OCI-LY3 (cell line): ENCODE results near the gene NDUFA13.

Source experiments
- H2AFZ ChIP-seq: fragments of 200-600, 300-600 bp; shearing (Covaris generic); 2 replicates; pipeline ENCODE4 v1.6.0; 2014; ENCODE audit warnings: antibody characterized with exemption, low read depth, low read length
- H3K27ac ChIP-seq: fragments of 200-600, 300-600 bp; sonication (generic); 2 replicates; pipeline ENCODE4 v1.5.1; 2014; ENCODE audit warnings: mild to moderate bottlenecking, low read length, moderate library complexity, mixed read lengths
- H3K27me3 ChIP-seq: fragments of 200-600, 300-600 bp; sonication (generic); 2 replicates; pipeline ENCODE4 v1.6.1; 2014; ENCODE audit warnings: low read depth, low read length, mixed read lengths
- H3K36me3 ChIP-seq: fragments of 200-600, 300-600 bp; sonication (generic); replicated peaks from 2 replicates; pipeline ENCODE3; 2014; ENCODE audit warnings: low read depth, low read length, mixed read lengths
- H3K4me1 ChIP-seq: fragments of 300-600, 200-600 bp; sonication (generic); 2 replicates; pipeline ENCODE4 v1.6.1; 2014; ENCODE audit warnings: low read length, mixed read lengths
- H3K4me2 ChIP-seq: fragments of 200-600, 300-600 bp; sonication (generic); 2 replicates; pipeline ENCODE4 v1.6.1; 2014; ENCODE audit warnings: low read length, mixed read lengths
- H3K4me3 ChIP-seq: fragments of 300-600, 200-600 bp; sonication (generic); 2 replicates; pipeline ENCODE4 v1.5.1; 2014; ENCODE audit warnings: antibody characterized with exemption, mild to moderate bottlenecking, low read length, moderate library complexity
- H3K79me2 ChIP-seq: fragments of 300-600, 200-600 bp; shearing (Covaris generic); 2 replicates; pipeline ENCODE4 v1.6.1; 2014; ENCODE audit warnings: mild to moderate bottlenecking, low read length, mixed read lengths
- H3K9ac ChIP-seq: fragments of 300-600, 200-600 bp; shearing (Covaris generic); 2 replicates; pipeline ENCODE4 v1.6.0; 2014; ENCODE audit warnings: mild to moderate bottlenecking, low read length, moderate library complexity
- H3K9me3 ChIP-seq: fragments of 200-600, 300-600 bp; shearing (Covaris generic); 2 replicates; pipeline ENCODE4 v1.6.1; 2014; ENCODE audit warnings: low read length, mixed read lengths; ENCODE audit not compliant: insufficient read depth
- H4K20me1 ChIP-seq: fragments of 200-600, 300-600 bp; sonication (generic); 2 replicates; pipeline ENCODE4 v1.6.1; 2016; ENCODE audit warnings: low read length, mixed read lengths; ENCODE audit not compliant: insufficient read depth
- EZH2phosphoT487 ChIP-seq: fragments of 200-600 bp; shearing (Covaris generic); IDR thresholded peaks from 2 replicates; pipeline ENCODE4 v1.6.1; 2018; ENCODE audit warnings: antibody characterized with exemption, mixed run types, low read depth
- TF ChIP-seq, protein P1 (sequence below): fragments of 200-600, 300-600 bp; sonication (generic); IDR thresholded peaks from 2 replicates; pipeline ENCODE4 v1.5.1; 2014; ENCODE audit warnings: antibody characterized with exemption, low read length, low read depth

NDUFA13 gene

DNA sequence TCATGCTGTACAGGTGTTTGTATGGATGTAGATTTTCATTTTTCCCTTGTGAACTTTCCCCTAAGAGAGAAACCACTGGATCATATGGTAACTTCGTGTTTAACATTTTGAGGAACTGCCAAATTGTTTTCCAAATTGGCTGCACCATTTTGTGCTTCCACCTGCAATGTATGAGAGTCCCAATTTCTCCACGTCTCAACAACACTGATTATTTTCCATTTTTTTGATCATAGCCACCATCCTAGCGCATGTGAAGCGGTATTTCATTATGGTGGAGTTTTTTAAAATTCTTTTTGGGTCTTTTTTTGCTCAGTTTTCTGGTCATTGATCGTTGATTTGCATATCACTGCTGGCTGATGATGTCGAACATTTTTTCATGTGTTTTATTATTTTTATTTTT, 5.0 kb downstream of the NDUFA13 start:
- Histone ChIP-seq H4K20me1 (peaks cover 3% of the 10 kb centered on the region; the same call in 1 of the 2 replicates), H3K4me3 (no peak overlapping the region), H3K27ac (no peak overlapping the region), H3K4me2 (no peak overlapping the region), H3K4me1 (peaks cover 9% of the 10 kb centered on the region), H2AFZ (no peak overlapping the region), H3K79me2 (peaks cover 84% of the 10 kb centered on the region), H3K9me3 (no peaks in the 10 kb centered on the region), H3K36me3 (peaks cover 28% of the 10 kb centered on the region), H3K27me3 (no peaks in the 10 kb centered on the region), H3K9ac (no peak overlapping the region)
- TF ChIP-seq, protein P1, sequence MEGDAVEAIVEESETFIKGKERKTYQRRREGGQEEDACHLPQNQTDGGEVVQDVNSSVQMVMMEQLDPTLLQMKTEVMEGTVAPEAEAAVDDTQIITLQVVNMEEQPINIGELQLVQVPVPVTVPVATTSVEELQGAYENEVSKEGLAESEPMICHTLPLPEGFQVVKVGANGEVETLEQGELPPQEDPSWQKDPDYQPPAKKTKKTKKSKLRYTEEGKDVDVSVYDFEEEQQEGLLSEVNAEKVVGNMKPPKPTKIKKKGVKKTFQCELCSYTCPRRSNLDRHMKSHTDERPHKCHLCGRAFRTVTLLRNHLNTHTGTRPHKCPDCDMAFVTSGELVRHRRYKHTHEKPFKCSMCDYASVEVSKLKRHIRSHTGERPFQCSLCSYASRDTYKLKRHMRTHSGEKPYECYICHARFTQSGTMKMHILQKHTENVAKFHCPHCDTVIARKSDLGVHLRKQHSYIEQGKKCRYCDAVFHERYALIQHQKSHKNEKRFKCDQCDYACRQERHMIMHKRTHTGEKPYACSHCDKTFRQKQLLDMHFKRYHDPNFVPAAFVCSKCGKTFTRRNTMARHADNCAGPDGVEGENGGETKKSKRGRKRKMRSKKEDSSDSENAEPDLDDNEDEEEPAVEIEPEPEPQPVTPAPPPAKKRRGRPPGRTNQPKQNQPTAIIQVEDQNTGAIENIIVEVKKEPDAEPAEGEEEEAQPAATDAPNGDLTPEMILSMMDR: no peak
- TF ChIP-seq EZH2phosphoT487: no peak

DNA sequence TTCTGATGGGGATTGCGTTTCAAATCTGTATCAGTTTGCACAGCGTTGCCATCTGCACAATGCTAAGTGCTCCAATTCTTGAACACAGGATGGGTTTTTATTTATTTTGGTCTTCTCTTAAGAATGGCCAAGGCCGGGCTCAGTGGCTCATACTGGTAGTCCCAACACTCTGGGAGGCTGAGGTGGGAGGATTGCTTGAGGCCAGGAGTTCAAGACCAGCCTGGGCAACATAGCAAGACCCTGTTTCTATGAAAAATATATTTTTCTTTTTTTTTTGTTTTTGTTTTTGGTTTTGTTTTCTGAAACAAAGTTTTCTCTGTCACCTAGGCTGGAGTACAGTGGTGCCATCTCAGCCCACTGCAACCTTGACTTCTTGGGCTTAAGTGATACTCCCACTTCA, 7.2 kb downstream of the NDUFA13 start:
- no peak for TF ChIP-seq EZH2phosphoT487
- TF ChIP-seq, protein P1: no peak
- Histone ChIP-seq H3K9me3 (no peaks in the 10 kb centered on the region), H3K79me2 (peaks cover 64% of the 10 kb centered on the region), H3K36me3 (peaks cover 32% of the 10 kb centered on the region), H2AFZ (no peak overlapping the region), H4K20me1 (peaks cover 3% of the 10 kb centered on the region; the same call in 1 of the 2 replicates), H3K9ac (no peak overlapping the region), H3K4me1 (no peaks in the 10 kb centered on the region), H3K27me3 (no peaks in the 10 kb centered on the region), H3K4me2 (no peak overlapping the region), H3K27ac (no peak overlapping the region), H3K4me3 (no peak overlapping the region)

DNA sequence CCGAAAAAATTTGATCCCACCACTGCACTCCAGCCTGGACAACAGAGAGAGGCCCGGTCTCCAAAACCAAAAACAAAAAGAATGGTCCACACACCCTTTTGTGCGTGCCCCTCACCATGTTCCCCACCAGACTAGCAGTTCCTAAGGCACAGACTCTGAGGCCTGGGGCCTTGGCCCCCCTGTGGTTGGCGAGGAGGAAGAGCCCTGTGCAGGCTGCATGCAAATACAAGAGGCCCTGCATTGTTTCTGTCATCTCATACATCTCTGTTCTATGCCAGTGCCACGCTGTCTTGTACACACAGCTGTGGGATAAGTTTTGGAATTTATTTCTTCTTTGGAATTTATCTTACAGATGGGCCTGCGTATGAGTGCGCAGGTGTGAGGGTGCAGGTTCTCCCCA, 8.0 kb downstream of the NDUFA13 start:
- Histone ChIP-seq H3K4me3 (no peak overlapping the region), H2AFZ (no peak overlapping the region), H3K79me2 (peaks cover 59% of the 10 kb centered on the region), H3K9ac (no peak overlapping the region), H4K20me1 (peaks cover 3% of the 10 kb centered on the region; the same call in 1 of the 2 replicates), H3K4me2 (no peak overlapping the region), H3K9me3 (no peaks in the 10 kb centered on the region), H3K4me1 (no peaks in the 10 kb centered on the region), H3K27ac (no peak overlapping the region), H3K27me3 (no peaks in the 10 kb centered on the region), H3K36me3 (peaks cover 32% of the 10 kb centered on the region)
- TF ChIP-seq EZH2phosphoT487: no peak
- TF ChIP-seq, protein P1: no peak

DNA sequence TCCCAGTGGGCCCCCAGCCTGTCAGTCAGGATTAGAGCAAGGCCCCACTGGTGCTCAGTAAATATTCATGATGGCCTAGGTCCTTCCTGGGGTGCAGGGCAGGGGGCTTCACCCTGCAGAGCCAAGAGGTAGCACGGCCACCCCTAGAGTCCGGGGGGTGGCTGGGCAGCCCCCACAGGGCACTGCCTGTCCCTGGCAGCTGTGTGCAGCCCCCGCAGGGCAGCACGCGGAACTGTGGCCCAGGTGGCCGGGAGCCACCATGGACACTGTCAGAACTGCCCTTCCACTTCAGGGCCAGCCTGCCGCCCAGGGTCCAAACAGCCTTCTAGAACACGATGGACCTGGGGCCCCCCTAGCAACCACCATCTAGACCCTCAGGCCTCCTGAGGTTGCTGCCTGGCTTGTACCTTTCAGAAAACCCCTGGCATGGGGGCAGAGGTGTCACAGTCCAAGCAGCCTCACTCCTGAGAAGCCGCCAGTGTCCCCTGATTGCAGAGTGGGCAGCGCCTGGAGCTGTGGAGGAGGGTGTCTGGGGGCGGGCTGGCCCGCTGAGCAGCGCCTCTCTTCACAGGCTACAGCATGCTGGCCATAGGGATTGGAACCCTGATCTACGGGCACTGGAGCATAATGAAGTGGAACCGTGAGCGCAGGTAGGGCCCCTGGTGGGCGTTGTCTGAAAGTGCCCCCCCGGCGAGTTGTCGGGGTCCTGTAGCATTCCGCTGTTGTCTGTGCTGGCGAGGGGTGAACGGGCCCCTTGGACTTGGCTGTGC, 9.8 kb downstream of the NDUFA13 start:
- H4K20me1 ChIP-seq: peaks cover 3% of the 10 kb centered on the region; the same call in 1 of the 2 replicates
- no peak overlapping the region for H3K4me2 ChIP-seq
- peaks cover 45% of the 10 kb centered on the region for H3K79me2 ChIP-seq
- TF ChIP-seq, protein P1: no peak
- TF ChIP-seq EZH2phosphoT487: no peak
- no peaks in the 10 kb centered on the region for H3K27me3 ChIP-seq
- H2AFZ ChIP-seq: no peak overlapping the region
- H3K36me3 ChIP-seq: peaks cover 22% of the 10 kb centered on the region
- no peaks in the 10 kb centered on the region for H3K9me3 ChIP-seq
- H3K4me3 ChIP-seq: no peak overlapping the region
- H3K27ac ChIP-seq: no peak overlapping the region
- H3K4me1 ChIP-seq: no peaks in the 10 kb centered on the region
- no peak overlapping the region for H3K9ac ChIP-seq
